ENCODE measurements around the gene ARFGAP1. TPM values are rescaled to one million over a fixed set of nuclear protein-coding genes. Genes with fewer than 3 reads are reported as not detected.

ARFGAP1 gene
- total and polyA plus RNA-seq, 2 donors from 2014 or later: 40.4 to 84.3 TPM

GRCh38 chr20:63319164-63320040 lies 46.8 kb downstream of the ARFGAP1 start:
- Histone ChIP-seq H3K4me1 (ENCODE audit: control insufficient read depth in 2 of 3, insufficient read depth in 2 of 3, low read depth in 1 of 3, low read length in 3 of 3) (no peaks in the 10 kb centered on the region), H3K27me3 (ENCODE audit: control insufficient read depth, insufficient read depth, low read length) (no peaks in the 10 kb centered on the region), H3K27ac (ENCODE audit: low read depth in 2 of 2, low read length in 2 of 2) (no peak overlapping the region), H3K36me3 (ENCODE audit: control insufficient read depth in 2 of 3, insufficient read depth in 3 of 3, low read length in 3 of 3) (no peaks in the 10 kb centered on the region), H3K9me3 (ENCODE audit: control insufficient read depth in 2 of 3, insufficient read depth in 1 of 3, low read length in 3 of 3) (no peaks in the 10 kb centered on the region), H3K9ac (ENCODE audit: low read length in 3 of 3) (no peak overlapping the region), H3K4me3 (ENCODE audit: low read length in 3 of 3) (no peak overlapping the region)
- intact Hi-C loops (cut with DNase I): no loop called here
- no peak for FAIRE-seq
- DNase-seq: peak in 2 of 5 donors; percentile 34 to 65
- no peak for TF ChIP-seq CTCF (IDR thresholded peaks at IDR 0.05; ENCODE audit: borderline replicate concordance, extremely low read depth, insufficient read depth)

- Histone ChIP-seq H3K36me3 (ENCODE audit: control insufficient read depth in 2 of 3, insufficient read depth in 3 of 3, low read length in 3 of 3) (no peaks in the 10 kb centered on the region), H3K4me3 (ENCODE audit: low read length in 3 of 3) (no peak overlapping the region), H3K27ac (ENCODE audit: low read depth in 2 of 2, low read length in 2 of 2) (no peak overlapping the region), H3K9ac (ENCODE audit: low read length in 3 of 3) (no peak overlapping the region), H3K27me3 (ENCODE audit: control insufficient read depth, insufficient read depth, low read length) (no peaks in the 10 kb centered on the region), H3K4me1 (ENCODE audit: control insufficient read depth in 2 of 3, insufficient read depth in 2 of 3, low read depth in 1 of 3, low read length in 3 of 3) (no peaks in the 10 kb centered on the region), H3K9me3 (ENCODE audit: control insufficient read depth in 2 of 3, insufficient read depth in 1 of 3, low read length in 3 of 3) (no peaks in the 10 kb centered on the region)
- FAIRE-seq (no peak), DNase-seq (peak in 2 of 5 donors; percentile 22 to 63)
- intact Hi-C loops (cut with DNase I): no loop called here
- TF ChIP-seq CTCF (IDR thresholded peaks at IDR 0.05; ENCODE audit: borderline replicate concordance, extremely low read depth, insufficient read depth): no peak
These were observed 47.5 kb downstream of the ARFGAP1 start for GRCh38 chr20:63320041-63320511.

GRCh38 chr20:63320616-63321147 lies 48.1 kb downstream of the ARFGAP1 start:
- no peaks in the 10 kb centered on the region for H3K36me3 ChIP-seq (ENCODE audit: control insufficient read depth in 2 of 3, insufficient read depth in 3 of 3, low read length in 3 of 3)
- H3K27ac ChIP-seq (ENCODE audit: low read depth in 2 of 2, low read length in 2 of 2): no peak overlapping the region
- no peak overlapping the region for H3K9ac ChIP-seq (ENCODE audit: low read length in 3 of 3)
- no peaks in the 10 kb centered on the region for H3K4me1 ChIP-seq (ENCODE audit: control insufficient read depth in 2 of 3, insufficient read depth in 2 of 3, low read depth in 1 of 3, low read length in 3 of 3)
- no peak for TF ChIP-seq CTCF (IDR thresholded peaks at IDR 0.05; ENCODE audit: borderline replicate concordance, extremely low read depth, insufficient read depth)
- FAIRE-seq (no peak), DNase-seq (peak in 1 of 5 donors; percentile 39)
- H3K27me3 ChIP-seq (ENCODE audit: control insufficient read depth, insufficient read depth, low read length): no peaks in the 10 kb centered on the region
- intact Hi-C loops (cut with DNase I): no loop called here
- H3K9me3 ChIP-seq (ENCODE audit: control insufficient read depth in 2 of 3, insufficient read depth in 1 of 3, low read length in 3 of 3): no peaks in the 10 kb centered on the region
- H3K4me3 ChIP-seq (ENCODE audit: low read length in 3 of 3): no peak overlapping the region
